ENCODE data around the gene DSCAML1.

DSCAML1 gene

DNA sequence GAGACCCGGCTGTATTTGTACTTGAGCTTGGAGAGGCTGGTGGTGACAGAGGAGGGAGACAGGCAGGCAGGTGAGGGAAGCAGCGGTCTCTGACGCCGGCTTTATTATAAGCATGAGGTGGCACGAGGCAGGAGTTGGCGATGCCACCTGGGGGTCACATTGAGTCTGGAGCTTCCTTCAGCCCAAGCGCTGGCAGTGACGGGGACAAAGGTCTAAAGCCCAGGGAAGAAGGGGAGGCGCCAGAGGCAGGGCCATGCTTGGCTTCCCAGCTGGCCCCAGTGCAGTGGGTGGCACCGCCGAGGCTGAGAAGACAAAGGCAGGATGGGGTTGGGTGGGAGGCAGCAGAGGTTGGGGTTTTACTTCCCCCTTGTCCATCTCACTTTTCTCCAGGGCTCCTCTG, 23.1 kb upstream of the DSCAML1 start:
- Histone ChIP-seq H3K27ac (replicated peaks; ENCODE audit: low read length) (no peak overlapping the region), H3K27me3 (ENCODE audit: control insufficient read depth in 3 of 3, insufficient read depth in 3 of 3, low read depth in 1 of 3, low read length in 3 of 3) (peaks cover 0 to 37% (median 0%) of the 10 kb centered on the region in 3 experiments), H3K4ac (ENCODE audit: low read length) (no peak overlapping the region), H4K8ac (ENCODE audit: low read depth, low read length) (no peak overlapping the region), H3K23ac (ENCODE audit: low read depth, low read length, poor library complexity) (no peak overlapping the region), H2AK5ac (ENCODE audit: low read depth, low read length) (no peak overlapping the region), H3K4me1 (ENCODE audit: control insufficient read depth in 2 of 2, insufficient read depth in 1 of 2, low read depth in 1 of 2, low read length in 2 of 2) (peaks cover 16 to 23% of the 10 kb centered on the region in 2 donors), H4K91ac (ENCODE audit: low read depth, low read length, poor library complexity) (no peak overlapping the region), H3K4me2 (ENCODE audit: insufficient read depth, low read length, poor library complexity, severe bottlenecking) (no peak overlapping the region), H3K9ac (ENCODE audit: low read depth, low read length, poor library complexity) (no peak overlapping the region), H3K14ac (ENCODE audit: low read length) (no peak overlapping the region), H3K4me3 (ENCODE audit: low read length in 2 of 2) (no peak overlapping the region), H2AFZ (ENCODE audit: low read length) (no peak overlapping the region), H2BK120ac (ENCODE audit: low read depth, low read length) (no peak overlapping the region), H2BK15ac (ENCODE audit: low read length) (no peak overlapping the region), H2BK12ac (ENCODE audit: low read length) (no peak overlapping the region), H3K36me3 (replicated peaks in 1 of 2; ENCODE audit: control insufficient read depth in 2 of 2, insufficient read depth in 2 of 2, low read length in 2 of 2) (no peaks in the 10 kb centered on the region), H3K79me1 (ENCODE audit: low read depth, low read length) (no peaks in the 10 kb centered on the region), H3K18ac (ENCODE audit: low read length) (no peak overlapping the region), H2BK5ac (ENCODE audit: low read length) (no peak overlapping the region), H3K9me3 (replicated peaks in 1 of 2; ENCODE audit: control insufficient read depth in 2 of 2, insufficient read depth in 1 of 2, low read depth in 1 of 2, low read length in 2 of 2) (no peaks in the 10 kb centered on the region)
- DNase-seq (ENCODE audit: low spot score) = no peak
- no CpG with 5 or more reads among the region's 11 CpGs for WGBS, 2 donors (ENCODE audit: extremely low coverage in 2 of 2, insufficient read length in 2 of 2, insufficient replicate concordance in 1 of 2)

DNA sequence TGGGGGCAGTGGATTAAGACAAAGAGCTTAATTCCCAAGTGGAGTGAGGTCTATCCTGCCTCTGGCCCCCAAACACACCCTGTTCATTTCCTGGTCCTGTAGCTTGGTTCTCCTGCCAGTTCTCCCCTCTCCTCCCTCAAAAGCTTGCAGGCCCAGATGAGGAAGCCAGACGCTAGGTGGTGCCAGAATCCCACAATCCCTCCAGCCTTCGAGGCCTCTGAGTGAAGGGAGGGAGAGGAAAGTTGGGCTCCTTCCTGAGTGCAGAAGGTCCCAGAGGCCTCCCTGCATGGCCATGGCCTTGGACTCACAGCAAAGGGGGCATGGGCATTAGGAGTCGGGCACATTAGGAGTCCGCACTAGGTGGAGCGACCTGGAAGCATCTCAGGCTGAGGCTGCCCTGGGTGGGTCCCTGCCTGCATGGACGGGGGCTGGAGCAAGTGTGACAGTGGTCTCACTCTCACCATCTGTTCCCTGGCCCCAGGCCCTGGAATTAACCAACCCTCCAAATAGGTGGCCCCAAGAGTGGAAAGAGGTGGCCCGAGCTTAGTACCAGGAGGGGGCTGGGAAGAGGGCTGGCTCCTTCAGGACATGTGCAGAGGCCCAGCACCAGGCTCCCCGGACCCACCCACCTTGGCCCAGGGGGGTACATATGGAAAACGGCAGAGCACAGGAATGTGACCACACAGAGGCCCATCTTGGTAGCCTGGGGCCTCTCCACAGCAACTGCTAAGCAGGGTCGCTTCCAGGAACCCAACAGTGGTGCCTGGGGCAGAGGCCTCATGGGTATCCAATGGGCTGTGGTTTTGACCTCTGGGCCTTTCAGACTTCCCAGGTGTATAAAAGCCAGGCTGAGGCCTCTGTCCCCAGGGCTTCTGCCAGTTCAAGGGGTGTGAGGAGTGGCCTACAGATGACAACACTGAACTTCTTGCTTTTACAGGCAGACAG, 22.4 kb upstream of the DSCAML1 start:
- H3K4ac ChIP-seq (ENCODE audit: low read length) = no peak overlapping the region
- H3K79me1 ChIP-seq (ENCODE audit: low read depth, low read length) = no peaks in the 10 kb centered on the region
- no peaks in the 10 kb centered on the region for H3K9me3 ChIP-seq (replicated peaks in 1 of 2; ENCODE audit: control insufficient read depth in 2 of 2, insufficient read depth in 1 of 2, low read depth in 1 of 2, low read length in 2 of 2)
- peak; percentile 64 for DNase-seq (ENCODE audit: low spot score)
- no peak overlapping the region for H2BK15ac ChIP-seq (ENCODE audit: low read length)
- no peaks in the 10 kb centered on the region for H3K36me3 ChIP-seq (replicated peaks in 1 of 2; ENCODE audit: control insufficient read depth in 2 of 2, insufficient read depth in 2 of 2, low read length in 2 of 2)
- no peak overlapping the region for H2BK12ac ChIP-seq (ENCODE audit: low read length)
- no peak overlapping the region for H4K8ac ChIP-seq (ENCODE audit: low read depth, low read length)
- H3K27me3 ChIP-seq (ENCODE audit: control insufficient read depth in 3 of 3, insufficient read depth in 3 of 3, low read depth in 1 of 3, low read length in 3 of 3) = peaks cover 0 to 32% (median 0%) of the 10 kb centered on the region in 3 experiments
- H2AFZ ChIP-seq (ENCODE audit: low read length) = no peak overlapping the region
- no peak overlapping the region for H3K4me2 ChIP-seq (ENCODE audit: insufficient read depth, low read length, poor library complexity, severe bottlenecking)
- no peak overlapping the region for H3K4me3 ChIP-seq (ENCODE audit: low read length in 2 of 2)
- WGBS, 2 donors (ENCODE audit: extremely low coverage in 2 of 2, insufficient read length in 2 of 2, insufficient replicate concordance in 1 of 2) = no CpG with 5 or more reads among the region's 10 CpGs
- H3K14ac ChIP-seq (ENCODE audit: low read length) = no peak overlapping the region
- H3K9ac ChIP-seq (ENCODE audit: low read depth, low read length, poor library complexity) = no peak overlapping the region
- peaks cover 23 to 27% of the 10 kb centered on the region in 2 donors for H3K4me1 ChIP-seq (ENCODE audit: control insufficient read depth in 2 of 2, insufficient read depth in 1 of 2, low read depth in 1 of 2, low read length in 2 of 2)
- peak overlapping the region; percentile 42 for H3K18ac ChIP-seq (ENCODE audit: low read length)
- H3K27ac ChIP-seq (replicated peaks; ENCODE audit: low read length) = no peak overlapping the region
- peak overlapping the region; percentile 1 for H2AK5ac ChIP-seq (ENCODE audit: low read depth, low read length)
- H2BK5ac ChIP-seq (ENCODE audit: low read length) = peak overlapping the region; percentile 58
- H4K91ac ChIP-seq (ENCODE audit: low read depth, low read length, poor library complexity) = no peak overlapping the region
- H2BK120ac ChIP-seq (ENCODE audit: low read depth, low read length) = no peak overlapping the region
- no peak overlapping the region for H3K23ac ChIP-seq (ENCODE audit: low read depth, low read length, poor library complexity)

DNA sequence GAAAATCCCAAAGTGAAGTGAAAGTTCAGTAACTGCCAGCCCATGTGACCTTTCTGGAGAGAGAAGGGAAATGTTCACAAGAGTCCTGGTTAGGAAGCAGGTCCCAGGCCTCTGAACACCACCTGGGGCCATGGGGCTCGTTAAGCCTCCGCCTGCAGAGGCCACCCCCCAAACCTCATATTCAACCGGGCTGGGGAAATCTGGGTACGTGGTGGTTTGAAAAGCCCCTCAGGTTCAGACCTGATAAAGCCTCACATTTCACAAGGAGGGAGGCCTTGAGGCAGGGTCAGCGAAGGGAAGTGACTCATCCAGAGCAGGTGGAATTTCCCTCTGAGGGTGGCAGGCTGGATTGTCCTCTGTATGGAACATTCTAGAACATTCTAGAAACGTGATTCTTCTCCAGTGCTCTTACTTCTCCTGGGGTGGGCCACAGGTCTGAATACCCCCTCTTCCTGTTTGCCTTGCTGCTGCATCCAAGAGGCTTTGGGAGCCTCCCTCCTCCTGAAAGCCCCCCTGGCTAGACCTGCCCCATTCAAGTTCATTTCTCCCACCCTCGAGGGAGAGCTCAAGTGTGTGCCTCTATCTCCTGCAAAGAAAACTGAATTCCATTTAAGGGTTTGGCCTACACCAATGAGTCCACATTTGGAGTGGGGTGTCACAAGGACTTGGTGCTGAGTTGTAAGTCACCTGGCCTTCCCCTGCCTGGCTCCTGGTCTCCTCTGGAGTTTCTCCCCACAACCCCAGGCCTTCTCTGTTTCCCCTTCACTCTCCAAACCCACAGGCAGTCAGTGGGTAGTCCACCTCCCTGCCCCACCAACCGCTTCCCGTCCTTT, 21.2 kb upstream of the DSCAML1 start:
- no peak overlapping the region for H2AFZ ChIP-seq (ENCODE audit: low read length)
- H2BK15ac ChIP-seq (ENCODE audit: low read length) = peak overlapping the region; percentile 54
- H3K27me3 ChIP-seq (ENCODE audit: control insufficient read depth in 3 of 3, insufficient read depth in 3 of 3, low read depth in 1 of 3, low read length in 3 of 3) = peaks cover 0 to 26% (median 0%) of the 10 kb centered on the region in 3 experiments
- no peaks in the 10 kb centered on the region for H3K9me3 ChIP-seq (replicated peaks in 1 of 2; ENCODE audit: control insufficient read depth in 2 of 2, insufficient read depth in 1 of 2, low read depth in 1 of 2, low read length in 2 of 2)
- H4K8ac ChIP-seq (ENCODE audit: low read depth, low read length) = no peak overlapping the region
- peak overlapping the region; percentile 70 for H2AK5ac ChIP-seq (ENCODE audit: low read depth, low read length)
- no peak overlapping the region for H3K27ac ChIP-seq (replicated peaks; ENCODE audit: low read length)
- no peak overlapping the region for H3K23ac ChIP-seq (ENCODE audit: low read depth, low read length, poor library complexity)
- no peak overlapping the region for H3K4me2 ChIP-seq (ENCODE audit: insufficient read depth, low read length, poor library complexity, severe bottlenecking)
- H3K18ac ChIP-seq (ENCODE audit: low read length) = no peak overlapping the region
- H2BK12ac ChIP-seq (ENCODE audit: low read length) = no peak overlapping the region
- H2BK5ac ChIP-seq (ENCODE audit: low read length) = no peak overlapping the region
- H3K4ac ChIP-seq (ENCODE audit: low read length) = no peak overlapping the region
- H3K14ac ChIP-seq (ENCODE audit: low read length) = no peak overlapping the region
- H2BK120ac ChIP-seq (ENCODE audit: low read depth, low read length) = no peak overlapping the region
- no peak overlapping the region for H4K91ac ChIP-seq (ENCODE audit: low read depth, low read length, poor library complexity)
- H3K4me1 ChIP-seq (ENCODE audit: control insufficient read depth in 2 of 2, insufficient read depth in 1 of 2, low read depth in 1 of 2, low read length in 2 of 2) = peaks cover 20 to 29% of the 10 kb centered on the region in 2 donors
- no peaks in the 10 kb centered on the region for H3K36me3 ChIP-seq (replicated peaks in 1 of 2; ENCODE audit: control insufficient read depth in 2 of 2, insufficient read depth in 2 of 2, low read length in 2 of 2)
- no peak overlapping the region for H3K4me3 ChIP-seq (ENCODE audit: low read length in 2 of 2)
- whole genome bisulfite sequencing, 2 donors (ENCODE audit: extremely low coverage in 2 of 2, insufficient read length in 2 of 2, insufficient replicate concordance in 1 of 2) = no CpG with 5 or more reads among the region's 9 CpGs
- no peak for DNase-seq (ENCODE audit: low spot score)
- H3K79me1 ChIP-seq (ENCODE audit: low read depth, low read length) = no peaks in the 10 kb centered on the region
- H3K9ac ChIP-seq (ENCODE audit: low read depth, low read length, poor library complexity) = no peak overlapping the region
